Measurements from ENCODE around the gene ZDHHC14. TPM values are rescaled to one million over a fixed set of nuclear protein-coding genes. Genes with fewer than 3 reads are reported as not detected.

Gene ZDHHC14
- polyA plus RNA-seq (2011; rRNA removed) (2.0 and 2.2 TPM in 2 replicates), polyA plus RNA-seq (2017; fragmentation: RNase III; extraction: RNeasy Plus Mini Kit Qiagen cat#74134 plus additional on column Dnase treatment) (2.6 to 2.8 TPM (median 2.8 TPM) in 3 replicates), polyA minus RNA-seq (2011; rRNA and poly(A)+ RNA removed) (1.4 and 2.2 TPM in 2 replicates)
- 2.7 and 3.7 TPM in 2 replicates for polyA plus RNA-seq (2012; cell fraction: cytosol; rRNA removed)
- polyA plus RNA-seq (2012; cell fraction: nucleus; rRNA removed): 5.0 and 6.3 TPM in 2 replicates

DNA sequence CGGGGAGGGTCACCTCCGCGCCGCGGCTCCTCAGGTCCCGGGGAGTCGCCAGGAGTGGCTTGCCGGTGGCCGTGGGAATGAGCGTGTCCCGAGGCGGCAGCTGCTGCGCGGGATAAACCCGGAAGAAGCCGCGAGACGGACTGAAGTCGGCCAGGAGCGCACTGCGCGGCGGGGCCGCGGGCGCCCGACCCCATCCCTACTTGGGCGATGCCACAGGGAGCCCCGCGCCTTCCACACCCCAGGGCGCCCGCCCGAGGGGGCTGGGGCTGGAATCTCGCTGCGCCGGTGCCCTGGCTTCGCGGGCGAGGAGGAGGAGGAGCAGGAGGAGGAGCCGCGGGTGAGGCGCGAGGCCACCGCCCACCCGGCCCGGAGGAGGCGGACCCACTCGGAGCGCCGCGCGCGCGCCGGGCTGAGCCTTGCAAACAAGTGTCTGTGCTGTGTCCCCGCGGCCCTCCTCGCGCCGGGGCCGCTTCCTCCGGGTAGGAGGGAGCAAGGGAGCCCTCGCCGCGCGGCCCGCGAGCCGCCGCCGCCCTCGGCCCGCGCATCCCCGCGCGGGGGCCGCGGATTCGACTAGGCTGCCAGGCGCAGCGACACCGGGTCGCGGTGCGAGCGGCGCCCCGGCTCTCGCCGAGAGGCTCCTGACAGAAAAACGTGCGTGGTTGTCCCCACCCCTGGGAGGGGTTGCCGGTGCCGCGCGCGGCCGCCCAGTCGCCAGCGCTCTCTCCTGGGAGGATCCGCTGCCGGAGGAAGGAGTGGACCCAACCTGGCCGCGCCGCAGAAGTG lies at the start of gene ZDHHC14:
Gene ZDHHC14 (plus strand): TSS at position 412 of the 783 bp plus-strand sequence.
- DNase-seq (ENCODE audit: low read depth in 1 of 2, low spot score in 1 of 2) (peak; percentile 39 to 84), ATAC-seq (peak; percentile 85 to 87), FAIRE-seq (no peak)
- CTCF ChIA-PET: interaction anchor here (1.0 to 1.3 kb wide), 4 partner anchors 52 to 285 kb away, joined by 3 read pairs; partner anchors contain the start of gene TMEM242
- H3K4me3 ChIP-seq: peak within 1 kb of the TSS; percentile 95
- 0 out of 3 replicates have a peak, but pooled peaks cover 4% of the 10 kb centered on the region for H3K4me1 ChIP-seq
- peak within 1 kb of the TSS; percentile 93 to 98 for H3K27ac ChIP-seq
- WGBS (ENCODE audit: missing lambda C conversion rate): 0% methylated on average over 5 of the region's 106 CpGs
- no peaks in the 10 kb centered on the region for H3K9me3 ChIP-seq
- TF ChIP-seq GATA3 (IDR thresholded peaks at IDR 0.05; ENCODE audit: borderline replicate concordance) (0 out of 2 replicates have a peak, but pooled peaks have one; percentile 13), BCL3 (IDR thresholded peaks at IDR 0.05) (peak; percentile 73; the same call in 2 of the 3 replicates), JUN (IDR thresholded peaks at IDR 0.05) (peak; percentile 28 to 30; a peak in 2 of 5 replicates), ZC3H11A (IDR thresholded peaks at IDR 0.05) (no peak), POLR2A (IDR thresholded peaks at IDR 0.05; ENCODE audit: low read length) (peak; percentile 66), RCOR1 (IDR thresholded peaks at IDR 0.05; ENCODE audit: low read depth, low read length) (no peak), ESRRA (IDR thresholded peaks at IDR 0.05; ENCODE audit: borderline replicate concordance, low read length) (no peak), HDAC2 (IDR thresholded peaks at IDR 0.05) (no peak)
- POLR2A ChIA-PET: interaction anchor here (1.6 kb wide), 1 partner anchor 57 kb away, joined by 24 read pairs; the partner anchor contains the start of gene TMEM242
- H3K4me2 ChIP-seq: peak within 1 kb of the TSS; percentile 78

DNA sequence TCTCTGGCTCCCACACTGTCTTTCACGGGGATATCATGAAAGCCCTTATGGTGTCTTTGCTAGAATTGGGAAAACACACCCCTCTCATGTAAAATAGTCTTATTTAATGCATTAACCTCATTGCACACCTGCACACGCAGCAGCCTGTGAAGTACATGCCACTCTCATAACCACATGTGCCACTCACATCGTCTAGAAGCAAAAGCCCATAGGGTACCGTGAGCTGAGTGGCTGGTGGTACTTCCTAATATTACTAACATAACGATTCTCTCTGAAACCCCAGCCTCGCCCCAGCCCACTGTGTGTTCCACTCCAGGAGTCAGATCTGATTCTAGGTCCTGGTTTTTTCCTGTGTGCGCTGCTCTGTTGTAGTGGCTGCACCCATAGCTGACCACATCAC lies 48.2 kb upstream of the ZDHHC14 start:
- CTCF ChIA-PET: no interaction called here

More for the DNA sequence above, 48.2 kb upstream of the ZDHHC14 start:
- TF ChIP-seq FOSL2 (IDR thresholded peaks at IDR 0.05): no peak
- TF ChIP-seq FOSL2 (CRISPR knock-in tag; IDR thresholded peaks at IDR 0.05): no peak
- TF ChIP-seq CBX8 (IDR thresholded peaks at IDR 0.05): no peak
- TF ChIP-seq BHLHE40 (IDR thresholded peaks at IDR 0.05; ENCODE audit: low read depth, low read length): no peak
- TF ChIP-seq, protein P1, sequence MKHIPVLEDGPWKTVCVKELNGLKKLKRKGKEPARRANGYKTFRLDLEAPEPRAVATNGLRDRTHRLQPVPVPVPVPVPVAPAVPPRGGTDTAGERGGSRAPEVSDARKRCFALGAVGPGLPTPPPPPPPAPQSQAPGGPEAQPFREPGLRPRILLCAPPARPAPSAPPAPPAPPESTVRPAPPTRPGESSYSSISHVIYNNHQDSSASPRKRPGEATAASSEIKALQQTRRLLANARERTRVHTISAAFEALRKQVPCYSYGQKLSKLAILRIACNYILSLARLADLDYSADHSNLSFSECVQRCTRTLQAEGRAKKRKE (CRISPR knock-in tag; IDR thresholded peaks at IDR 0.05; ENCODE audit: low read depth): no peak
- no peak for TF ChIP-seq FOXS1 (CRISPR knock-in tag; IDR thresholded peaks at IDR 0.05)
- no peak for TF ChIP-seq ESRRA (IDR thresholded peaks at IDR 0.05; ENCODE audit: borderline replicate concordance, low read length)
- TF ChIP-seq ELK1 (IDR thresholded peaks at IDR 0.05; ENCODE audit: low read depth, low read length): no peak
- no peak for TF ChIP-seq EHMT2 (IDR thresholded peaks at IDR 0.05; ENCODE audit: low read depth)
- no peak for TF ChIP-seq RAD21 (conservative IDR thresholded peaks at IDR 0.05 in 1 of 2, IDR thresholded peaks at IDR 0.05 in 1 of 2)
- TF ChIP-seq EHF (CRISPR knock-in tag; IDR thresholded peaks at IDR 0.05): no peak
- no peak for TF ChIP-seq HMGXB4 (CRISPR knock-in tag; IDR thresholded peaks at IDR 0.05; ENCODE audit: borderline replicate concordance)
- ATAC-seq (no peak), FAIRE-seq (no peak), DNase-seq (ENCODE audit: low read depth in 1 of 2, low spot score in 1 of 2) (no peak)
- no peak overlapping the region for H3K4me3 ChIP-seq
- no peaks in the 10 kb centered on the region for H3K4me1 ChIP-seq
- no peak overlapping the region for H3K27ac ChIP-seq
- WGBS (ENCODE audit: missing lambda C conversion rate): 41% methylated on average over 7 of the region's 7 CpGs
- no peak overlapping the region for H3K4me2 ChIP-seq
- H3K9me3 ChIP-seq: no peaks in the 10 kb centered on the region
- POLR2A ChIA-PET: no interaction called here

Measured in A549 (cell line).